Left lung (tissue), 10 donors: Measurements from ENCODE around the gene DLGAP1. TPM values are rescaled to one million over a fixed set of nuclear protein-coding genes. Genes with fewer than 3 reads are reported as not detected.

Experiments
- ATAC-seq: fragments of 200-7000 bp; cut with Tn5 transposase; one replicate; pipeline ENCODE4 v1.9.1; 2020; ENCODE audit warnings: moderate library complexity
- DNase-seq, 4 donors: peaks; one replicate each; pipeline ENCODE4 v3.0.0-alpha.2; 2013 to 2020
- H3K27ac ChIP-seq, 2 donors: fragments of 200-600 bp; sonication (generic) in 1 of 2; one replicate each; pipeline versions ENCODE4 v1.5.0 to v1.8.0; 2020 to 2021
- H3K27me3 ChIP-seq, 2 donors: fragments of 200-600 bp; sonication (generic) in 1 of 2; one replicate each; pipeline versions ENCODE4 v1.5.0 to v1.8.0; 2020 to 2021
- H3K36me3 ChIP-seq, 2 donors: fragments of 200-600 bp; sonication (generic) in 1 of 2; one replicate each; pipeline versions ENCODE4 v1.5.0 to v1.8.0; 2020 to 2021
- H3K4me1 ChIP-seq, 2 donors: fragments of 200-600 bp; one replicate each; pipeline ENCODE4 v1.8.0; 2021
- H3K4me3 ChIP-seq, 2 donors: fragments of 200-600 bp; sonication (generic) in 1 of 2; one replicate each; pipeline versions ENCODE4 v1.5.0 to v1.8.0; 2020 to 2021; ENCODE audit warnings: mild to moderate bottlenecking in 1 of 2
- H3K9me3 ChIP-seq, 2 donors: fragments of 200-600 bp; sonication (generic) in 1 of 2; one replicate each; pipeline versions ENCODE4 v1.5.0 to v1.8.0; 2020 to 2021
- CTCF ChIP-seq, 2 donors: fragments of 200-600 bp; sonication (generic) in 1 of 2; IDR thresholded peaks; one replicate each; pipeline versions ENCODE4 v1.5.0 to v1.8.0; 2021; ENCODE audit warnings: antibody characterized with exemption in 2 of 2
- intact Hi-C, 2 donors: fragments of 100-400 bp; cut with DNase I; formaldehyde crosslinking; loops; one replicate each; pipeline versions ENCODE4 v1.11.2 to v1.14.2; 2022
- polyA plus RNA-seq, 6 donors: library from polyadenylated mRNA; unstranded; fragments of 120-200 nt; gene quantifications; one replicate each; pipeline ENCODE4 v1.2.1, GENCODE V29; 2013; ENCODE audit not compliant: insufficient read length in 6 of 6
- total RNA-seq, 2 donors: library from RNA; stranded (reverse); fragmentation: NEBNext Ultra II Directional; extraction: Animal tissue kit (Norgen Biotek cat#: 25700); gene quantifications; one replicate each; pipeline ENCODE4 v1.2.1, GENCODE V29; 2021
- donor health status: DM: no; HTN: yes; CAD: no.
- donor health status: DM: no; HTN: no; CAD: no.

The DLGAP1 gene
- total and polyA plus RNA-seq, 8 donors = 1.6 to 4.0 (median 2.1) TPM

- intact Hi-C loops = no loop called here
- H3K9me3 ChIP-seq = no peaks in the 10 kb centered on the region
- no peak for TF ChIP-seq CTCF (IDR thresholded peaks at IDR 0.05)
Observed at GRCh38 chr18:4203568-4204437, 251.3 kb downstream of the DLGAP1 start.

GRCh38 chr18:4200399-4200798 lies 254.7 kb downstream of the DLGAP1 start:
- no peaks in the 10 kb centered on the region for H3K36me3 ChIP-seq
- no peak for DNase-seq
- no peaks in the 10 kb centered on the region for H3K9me3 ChIP-seq
- no peak for ATAC-seq
- H3K27me3 ChIP-seq = no peaks in the 10 kb centered on the region
- no peak overlapping the region for H3K4me3 ChIP-seq
- intact Hi-C loops = no loop called here
- TF ChIP-seq CTCF (IDR thresholded peaks at IDR 0.05) = no peak
- no peaks in the 10 kb centered on the region for H3K4me1 ChIP-seq
- no peak overlapping the region for H3K27ac ChIP-seq

More at GRCh38 chr18:4203568-4204437, 251.3 kb downstream of the DLGAP1 start:
- no peak overlapping the region for H3K27ac ChIP-seq
- DNase-seq = no peak
- ATAC-seq = no peak
- H3K27me3 ChIP-seq = no peaks in the 10 kb centered on the region
- H3K4me3 ChIP-seq = no peak overlapping the region
- no peaks in the 10 kb centered on the region for H3K4me1 ChIP-seq
- H3K36me3 ChIP-seq = no peaks in the 10 kb centered on the region

- Histone ChIP-seq H3K36me3 (no peaks in the 10 kb centered on the region), H3K27ac (no peak overlapping the region), H3K27me3 (no peaks in the 10 kb centered on the region), H3K4me1 (no peaks in the 10 kb centered on the region), H3K4me3 (no peak overlapping the region), H3K9me3 (no peaks in the 10 kb centered on the region)
- TF ChIP-seq CTCF (IDR thresholded peaks at IDR 0.05) = no peak
- DNase-seq (no peak), ATAC-seq (no peak)
- intact Hi-C loops = no loop called here
Observed at GRCh38 chr18:4198956-4199355, 256.2 kb downstream of the DLGAP1 start.

- no peak overlapping the region for H3K27ac ChIP-seq
- TF ChIP-seq CTCF (IDR thresholded peaks at IDR 0.05) = no peak
- intact Hi-C loops = no loop called here
- no peaks in the 10 kb centered on the region for H3K36me3 ChIP-seq
- no peak for ATAC-seq
- no peaks in the 10 kb centered on the region for H3K27me3 ChIP-seq
- no peaks in the 10 kb centered on the region for H3K9me3 ChIP-seq
- no peak overlapping the region for H3K4me3 ChIP-seq
- DNase-seq = no peak
- H3K4me1 ChIP-seq = no peaks in the 10 kb centered on the region
Observed at GRCh38 chr18:4196351-4196750, 258.8 kb downstream of the DLGAP1 start.

- H3K9me3 ChIP-seq = no peaks in the 10 kb centered on the region
- no peak for TF ChIP-seq CTCF (IDR thresholded peaks at IDR 0.05)
- H3K4me1 ChIP-seq = no peaks in the 10 kb centered on the region
- no peak overlapping the region for H3K27ac ChIP-seq
- DNase-seq (no peak), ATAC-seq (no peak)
- no peak overlapping the region for H3K4me3 ChIP-seq
- intact Hi-C loops = no loop called here
- H3K27me3 ChIP-seq = no peaks in the 10 kb centered on the region
- no peaks in the 10 kb centered on the region for H3K36me3 ChIP-seq
Observed at GRCh38 chr18:4193086-4193485, 262.0 kb downstream of the DLGAP1 start.
